Esophagus squamous epithelium (tissue), 4 donors: ENCODE measurements around the gene LRRC56.

ENCODE experiments used
- CTCF ChIP-seq, 6 experiments: fragments of 450-650 bp in 4 of 6; fragments of 200-600 bp in 2 of 6; sonication (generic) in 2 of 6; IDR thresholded peaks; one replicate each; pipeline ENCODE4 v1.5.1; 2016 to 2019; ENCODE audit warnings: antibody characterized with exemption in 6 of 6, mild to moderate bottlenecking in 4 of 6, moderate library complexity in 4 of 6
- POLR2A ChIP-seq, 4 donors: fragments of 450-650 bp; IDR thresholded peaks; one replicate each; pipeline ENCODE4 v1.6.1; 2017; ENCODE audit warnings: antibody characterized with exemption in 4 of 4, mild to moderate bottlenecking in 4 of 4, moderate library complexity in 3 of 4

- TF ChIP-seq CTCF (IDR thresholded peaks at IDR 0.05) (no peak), POLR2A (IDR thresholded peaks at IDR 0.05) (no peak)
Observed at GRCh38 chr11:501683-502287, 35.5 kb upstream of the LRRC56 start.
